GM18517 (cell line): ENCODE measurements around the gene FAM162A.

Experiments used
- ATAC-seq: cut with Tn5 transposase; IDR thresholded peaks from one replicate; pipeline ENCODE4 v1.9.1; 2021; ENCODE audit warnings: mild to moderate bottlenecking, moderate library complexity; ENCODE audit not compliant: unreplicated experiment

The FAM162A gene

GRCh38 chr3:122387709-122388108 is 3.7 kb downstream of the FAM162A start:
- no peak for ATAC-seq

- ATAC-seq, result no peak
Observed at GRCh38 chr3:122389197-122389596, 5.2 kb downstream of the FAM162A start.

GRCh38 chr3:122389892-122390291 is 5.9 kb downstream of the FAM162A start:
- ATAC-seq, result no peak

GRCh38 chr3:122390665-122391064 is 6.7 kb downstream of the FAM162A start:
- ATAC-seq, result no peak

- ATAC-seq, result no peak
Observed at GRCh38 chr3:122391681-122392446, 7.9 kb downstream of the FAM162A start.

- ATAC-seq, result no peak
Observed at GRCh38 chr3:122392868-122393844, 9.2 kb downstream of the FAM162A start.

- no peak for ATAC-seq
Observed at GRCh38 chr3:122394173-122394572, 10.2 kb downstream of the FAM162A start.

- no peak for ATAC-seq
Observed at GRCh38 chr3:122395582-122395981, 11.6 kb downstream of the FAM162A start.

GRCh38 chr3:122396511-122396910 is 12.5 kb downstream of the FAM162A start:
- ATAC-seq, result no peak

- ATAC-seq, result no peak
Observed at GRCh38 chr3:122397201-122397600, 13.2 kb downstream of the FAM162A start.

GRCh38 chr3:122398920-122399319 is 14.9 kb downstream of the FAM162A start:
- ATAC-seq, result no peak

- ATAC-seq, result no peak
Observed at GRCh38 chr3:122403489-122403888, 19.5 kb downstream of the FAM162A start.

GRCh38 chr3:122405015-122405414 is 21.0 kb downstream of the FAM162A start:
- ATAC-seq, result no peak

- ATAC-seq, result peak; percentile 49
Observed at GRCh38 chr3:122406198-122406597, 22.2 kb downstream of the FAM162A start.

GRCh38 chr3:122407946-122408345 is 24.0 kb downstream of the FAM162A start:
- no peak for ATAC-seq

GRCh38 chr3:122409446-122409845 is 25.5 kb downstream of the FAM162A start:
- ATAC-seq, result no peak

- no peak for ATAC-seq
Observed at GRCh38 chr3:122410111-122410510, 26.1 kb downstream of the FAM162A start.

- no peak for ATAC-seq
Observed at GRCh38 chr3:122410639-122411038, 26.7 kb downstream of the FAM162A start.

- no peak for ATAC-seq
Observed at GRCh38 chr3:122414391-122414790, 30.4 kb downstream of the FAM162A start.

GRCh38 chr3:122415104-122415744 is 31.2 kb downstream of the FAM162A start:
- peak; percentile 47 for ATAC-seq
